ENCODE measurements around the gene PRDM11. TPM values are rescaled to one million over a fixed set of nuclear protein-coding genes. Genes with fewer than 3 reads are reported as not detected.
"Not testable (repeated sequence)": the region's sequence is repeated elsewhere in the genome, so short reads cannot be mapped to it uniquely, and the experiment has no call there.

Gene PRDM11
- total and polyA plus RNA-seq, 4 donors: 6.1 to 29.6 (median 18.0) TPM

- no peak overlapping the region for H3K4me3 ChIP-seq (ENCODE audit: low read length in 2 of 2)
- no peaks in the 10 kb centered on the region for H3K9me3 ChIP-seq (ENCODE audit: control insufficient read depth, low read length)
- H3K4me1 ChIP-seq (ENCODE audit: control insufficient read depth in 1 of 2, insufficient read depth in 2 of 2, low read length in 2 of 2): no peaks in the 10 kb centered on the region
- H3K27ac ChIP-seq (ENCODE audit: low read depth in 1 of 2, low read length in 2 of 2): no peak overlapping the region
- ATAC-seq (ENCODE audit: low FRiP score): no peak
- intact Hi-C loops (cut with DNase I): loop anchor here (10.0 kb wide), 1 partner anchor 121 kb away; no protein-coding TSS in a partner anchor
- H3K27me3 ChIP-seq (ENCODE audit: control insufficient read depth in 1 of 2, insufficient read depth in 2 of 2, low read length in 1 of 2): no peaks in the 10 kb centered on the region
- H3K36me3 ChIP-seq (ENCODE audit: control insufficient read depth in 1 of 2, insufficient read depth in 2 of 2, low read length in 1 of 2): no peaks in the 10 kb centered on the region
- no peak for DNase-seq
Observed at GRCh38 chr11:45113807-45114206, 32.6 kb upstream of the PRDM11 start.

GRCh38 chr11:45127836-45128235 lies 18.6 kb upstream of the PRDM11 start:
- H3K36me3 ChIP-seq (ENCODE audit: control insufficient read depth in 1 of 2, insufficient read depth in 2 of 2, low read length in 1 of 2); DNase-seq; H3K27me3 ChIP-seq (ENCODE audit: control insufficient read depth in 1 of 2, insufficient read depth in 2 of 2, low read length in 1 of 2); H3K27ac ChIP-seq (ENCODE audit: low read depth in 1 of 2, low read length in 2 of 2); intact Hi-C loops (cut with DNase I); H3K4me1 ChIP-seq (ENCODE audit: control insufficient read depth in 1 of 2, insufficient read depth in 2 of 2, low read length in 2 of 2); ATAC-seq (ENCODE audit: low FRiP score); H3K9me3 ChIP-seq (ENCODE audit: control insufficient read depth, low read length); H3K4me3 ChIP-seq (ENCODE audit: low read length in 2 of 2): not testable (repeated sequence)
- WGBS, 2 donors: 81 to 82% methylated on average over 9 of the region's 9 CpGs

GRCh38 chr11:45133878-45134277 lies 12.6 kb upstream of the PRDM11 start:
- ATAC-seq (ENCODE audit: low FRiP score): no peak
- no peak overlapping the region for H3K4me3 ChIP-seq (ENCODE audit: low read length in 2 of 2)
- no peaks in the 10 kb centered on the region for H3K4me1 ChIP-seq (ENCODE audit: control insufficient read depth in 1 of 2, insufficient read depth in 2 of 2, low read length in 2 of 2)
- WGBS, 2 donors: 84 to 94% methylated on average over 2 of the region's 2 CpGs
- H3K36me3 ChIP-seq (ENCODE audit: control insufficient read depth in 1 of 2, insufficient read depth in 2 of 2, low read length in 1 of 2): no peaks in the 10 kb centered on the region
- intact Hi-C loops (cut with DNase I): no loop called here
- no peak for DNase-seq
- no peak overlapping the region for H3K27ac ChIP-seq (ENCODE audit: low read depth in 1 of 2, low read length in 2 of 2)
- no peaks in the 10 kb centered on the region for H3K27me3 ChIP-seq (ENCODE audit: control insufficient read depth in 1 of 2, insufficient read depth in 2 of 2, low read length in 1 of 2)
- H3K9me3 ChIP-seq (ENCODE audit: control insufficient read depth, low read length): no peaks in the 10 kb centered on the region

GRCh38 chr11:45141171-45141570 lies 5.3 kb upstream of the PRDM11 start:
- no peak for ATAC-seq (ENCODE audit: low FRiP score)
- Histone ChIP-seq H3K4me1 (ENCODE audit: control insufficient read depth in 1 of 2, insufficient read depth in 2 of 2, low read length in 2 of 2) (no peaks in the 10 kb centered on the region), H3K27me3 (ENCODE audit: control insufficient read depth in 1 of 2, insufficient read depth in 2 of 2, low read length in 1 of 2) (no peaks in the 10 kb centered on the region), H3K4me3 (ENCODE audit: low read length in 2 of 2) (no peak overlapping the region), H3K9me3 (ENCODE audit: control insufficient read depth, low read length) (no peaks in the 10 kb centered on the region), H3K36me3 (ENCODE audit: control insufficient read depth in 1 of 2, insufficient read depth in 2 of 2, low read length in 1 of 2) (no peaks in the 10 kb centered on the region), H3K27ac (ENCODE audit: low read depth in 1 of 2, low read length in 2 of 2) (no peak overlapping the region)
- WGBS, 2 donors: 52% methylated on average over 1 of the region's 1 CpG
- DNase-seq: no peak
- intact Hi-C loops (cut with DNase I): loop anchor here in 1 of 2 donors (10.0 kb wide), 1 partner anchor 94 kb away; no protein-coding TSS in a partner anchor

- WGBS, 2 donors: 68 to 72% methylated on average over 2 of the region's 2 CpGs
- intact Hi-C loops (cut with DNase I): loop anchor here in 1 of 2 donors (10.0 kb wide), 1 partner anchor 93 kb away; no protein-coding TSS in a partner anchor
- peak in 1 of 2 donors; percentile 27 for DNase-seq
Observed at GRCh38 chr11:45141631-45142030, 4.8 kb upstream of the PRDM11 start.

GRCh38 chr11:45142241-45143055 lies 4.0 kb upstream of the PRDM11 start:
- peak in 1 of 2 donors; percentile 22 for DNase-seq
- Histone ChIP-seq H3K4me3 (ENCODE audit: low read length in 2 of 2) (no peak overlapping the region), H3K9me3 (ENCODE audit: control insufficient read depth, low read length) (no peaks in the 10 kb centered on the region), H3K4me1 (ENCODE audit: control insufficient read depth in 1 of 2, insufficient read depth in 2 of 2, low read length in 2 of 2) (no peaks in the 10 kb centered on the region), H3K27me3 (ENCODE audit: control insufficient read depth in 1 of 2, insufficient read depth in 2 of 2, low read length in 1 of 2) (no peaks in the 10 kb centered on the region), H3K36me3 (ENCODE audit: control insufficient read depth in 1 of 2, insufficient read depth in 2 of 2, low read length in 1 of 2) (no peaks in the 10 kb centered on the region), H3K27ac (ENCODE audit: low read depth in 1 of 2, low read length in 2 of 2) (no peak overlapping the region)
- WGBS, 2 donors: 89 to 90% methylated on average over 4 of the region's 4 CpGs
- no peak for ATAC-seq (ENCODE audit: low FRiP score)
- intact Hi-C loops (cut with DNase I): loop anchor here in 1 of 2 donors (10.0 kb wide), 1 partner anchor 92 kb away; no protein-coding TSS in a partner anchor

More at GRCh38 chr11:45141631-45142030, 4.8 kb upstream of the PRDM11 start:
- H3K27me3 ChIP-seq (ENCODE audit: control insufficient read depth in 1 of 2, insufficient read depth in 2 of 2, low read length in 1 of 2): no peaks in the 10 kb centered on the region
- H3K36me3 ChIP-seq (ENCODE audit: control insufficient read depth in 1 of 2, insufficient read depth in 2 of 2, low read length in 1 of 2): no peaks in the 10 kb centered on the region
- no peaks in the 10 kb centered on the region for H3K4me1 ChIP-seq (ENCODE audit: control insufficient read depth in 1 of 2, insufficient read depth in 2 of 2, low read length in 2 of 2)
- no peaks in the 10 kb centered on the region for H3K9me3 ChIP-seq (ENCODE audit: control insufficient read depth, low read length)
- H3K27ac ChIP-seq (ENCODE audit: low read depth in 1 of 2, low read length in 2 of 2): no peak overlapping the region
- no peak for ATAC-seq (ENCODE audit: low FRiP score)
- no peak overlapping the region for H3K4me3 ChIP-seq (ENCODE audit: low read length in 2 of 2)

GRCh38 chr11:45143494-45143893 lies 2.9 kb upstream of the PRDM11 start:
- no peaks in the 10 kb centered on the region for H3K9me3 ChIP-seq (ENCODE audit: control insufficient read depth, low read length)
- H3K4me3 ChIP-seq (ENCODE audit: low read length in 2 of 2): no peak overlapping the region
- H3K27me3 ChIP-seq (ENCODE audit: control insufficient read depth in 1 of 2, insufficient read depth in 2 of 2, low read length in 1 of 2): no peaks in the 10 kb centered on the region
- H3K36me3 ChIP-seq (ENCODE audit: control insufficient read depth in 1 of 2, insufficient read depth in 2 of 2, low read length in 1 of 2): no peaks in the 10 kb centered on the region
- no peak for ATAC-seq (ENCODE audit: low FRiP score)
- WGBS, 2 donors: 99 to 100% methylated on average over 2 of the region's 2 CpGs
- intact Hi-C loops (cut with DNase I): loop anchor here in 1 of 2 donors (10.0 kb wide), 1 partner anchor 91 kb away; no protein-coding TSS in a partner anchor
- H3K4me1 ChIP-seq (ENCODE audit: control insufficient read depth in 1 of 2, insufficient read depth in 2 of 2, low read length in 2 of 2): no peaks in the 10 kb centered on the region
- no peak overlapping the region for H3K27ac ChIP-seq (ENCODE audit: low read depth in 1 of 2, low read length in 2 of 2)
- no peak for DNase-seq

GRCh38 chr11:45144126-45145082 lies 2.0 kb upstream of the PRDM11 start:
- DNase-seq: peak in 1 of 2 donors; percentile 43
- WGBS, 2 donors: 80% methylated on average over 16 of the region's 16 CpGs
- Histone ChIP-seq H3K27me3 (ENCODE audit: control insufficient read depth in 1 of 2, insufficient read depth in 2 of 2, low read length in 1 of 2) (no peaks in the 10 kb centered on the region), H3K27ac (ENCODE audit: low read depth in 1 of 2, low read length in 2 of 2) (no peak overlapping the region), H3K4me1 (ENCODE audit: control insufficient read depth in 1 of 2, insufficient read depth in 2 of 2, low read length in 2 of 2) (no peaks in the 10 kb centered on the region), H3K9me3 (ENCODE audit: control insufficient read depth, low read length) (no peaks in the 10 kb centered on the region), H3K4me3 (ENCODE audit: low read length in 2 of 2) (no peak overlapping the region), H3K36me3 (ENCODE audit: control insufficient read depth in 1 of 2, insufficient read depth in 2 of 2, low read length in 1 of 2) (no peaks in the 10 kb centered on the region)
- intact Hi-C loops (cut with DNase I): loop anchor here in 1 of 2 donors (10.0 kb wide), 1 partner anchor 90 kb away; no protein-coding TSS in a partner anchor
- no peak for ATAC-seq (ENCODE audit: low FRiP score)

Measured in aorta (tissue), 5 donors.